ENCODE data around the gene CNPY2.
A peak's percentile ranks its signal among the peaks of the same experiment; 100 is the strongest.

DNA sequence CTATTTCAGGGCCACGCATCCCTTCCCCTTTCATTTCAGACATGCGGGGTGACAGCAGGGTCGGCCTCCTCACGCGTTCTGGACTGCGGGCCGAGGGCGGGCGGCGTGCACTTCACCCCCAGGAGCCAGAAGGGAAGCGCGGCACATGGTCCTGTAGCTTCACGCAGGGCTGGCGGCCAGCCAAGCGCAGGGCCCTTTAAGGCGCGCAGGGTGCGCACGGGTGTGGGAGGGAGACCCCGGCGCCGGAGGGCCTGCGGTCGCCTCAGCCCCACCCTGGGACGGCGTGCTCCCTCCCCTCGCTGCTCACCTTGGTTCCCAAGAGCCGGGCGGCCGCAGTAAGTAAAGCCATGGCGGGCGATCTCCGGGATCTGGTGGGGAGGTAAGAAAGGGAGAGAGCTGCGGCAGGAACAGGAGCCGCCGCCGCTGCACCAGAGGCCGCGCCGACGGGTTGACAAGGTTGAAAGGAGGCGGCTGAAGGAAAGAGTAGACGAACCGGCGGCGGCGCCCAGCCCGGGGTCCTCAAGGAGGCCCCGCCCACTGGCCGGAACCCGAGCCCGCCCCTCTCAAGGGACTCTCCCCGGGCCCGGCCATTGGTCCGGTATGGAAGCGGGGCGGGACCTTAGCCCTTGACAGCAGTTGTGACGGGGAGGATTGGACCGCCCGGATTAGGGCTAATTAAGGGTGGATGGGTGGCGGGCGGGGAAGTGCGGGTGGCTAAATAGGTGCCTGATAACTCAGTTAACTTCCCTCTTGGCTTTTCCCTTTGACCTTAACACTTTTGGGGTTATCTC is 15.7 kb downstream of the CNPY2 start, which contains the start of gene CS:
- TF ChIP-seq, protein P1, sequence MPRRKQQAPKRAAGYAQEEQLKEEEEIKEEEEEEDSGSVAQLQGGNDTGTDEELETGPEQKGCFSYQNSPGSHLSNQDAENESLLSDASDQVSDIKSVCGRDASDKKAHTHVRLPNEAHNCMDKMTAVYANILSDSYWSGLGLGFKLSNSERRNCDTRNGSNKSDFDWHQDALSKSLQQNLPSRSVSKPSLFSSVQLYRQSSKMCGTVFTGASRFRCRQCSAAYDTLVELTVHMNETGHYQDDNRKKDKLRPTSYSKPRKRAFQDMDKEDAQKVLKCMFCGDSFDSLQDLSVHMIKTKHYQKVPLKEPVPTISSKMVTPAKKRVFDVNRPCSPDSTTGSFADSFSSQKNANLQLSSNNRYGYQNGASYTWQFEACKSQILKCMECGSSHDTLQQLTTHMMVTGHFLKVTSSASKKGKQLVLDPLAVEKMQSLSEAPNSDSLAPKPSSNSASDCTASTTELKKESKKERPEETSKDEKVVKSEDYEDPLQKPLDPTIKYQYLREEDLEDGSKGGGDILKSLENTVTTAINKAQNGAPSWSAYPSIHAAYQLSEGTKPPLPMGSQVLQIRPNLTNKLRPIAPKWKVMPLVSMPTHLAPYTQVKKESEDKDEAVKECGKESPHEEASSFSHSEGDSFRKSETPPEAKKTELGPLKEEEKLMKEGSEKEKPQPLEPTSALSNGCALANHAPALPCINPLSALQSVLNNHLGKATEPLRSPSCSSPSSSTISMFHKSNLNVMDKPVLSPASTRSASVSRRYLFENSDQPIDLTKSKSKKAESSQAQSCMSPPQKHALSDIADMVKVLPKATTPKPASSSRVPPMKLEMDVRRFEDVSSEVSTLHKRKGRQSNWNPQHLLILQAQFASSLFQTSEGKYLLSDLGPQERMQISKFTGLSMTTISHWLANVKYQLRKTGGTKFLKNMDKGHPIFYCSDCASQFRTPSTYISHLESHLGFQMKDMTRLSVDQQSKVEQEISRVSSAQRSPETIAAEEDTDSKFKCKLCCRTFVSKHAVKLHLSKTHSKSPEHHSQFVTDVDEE (CRISPR knock-in tag; IDR thresholded peaks at IDR 0.05), result 0 out of 2 replicates have a peak, but pooled peaks have one; percentile 44
- TF ChIP-seq CSDC2 (CRISPR knock-in tag; IDR thresholded peaks at IDR 0.05) (0 out of 2 replicates have a peak, but pooled peaks have one; percentile 32), GLIS3 (CRISPR knock-in tag; IDR thresholded peaks at IDR 0.05) (no peak)
